GM12878 (cell line): ENCODE measurements around the gene SDK2. TPM values are rescaled to one million over a fixed set of nuclear protein-coding genes. Genes with fewer than 3 reads are reported as not detected.

ENCODE experiments used
- ATAC-seq: fragments of 200-7000 bp; cut with Tn5 transposase; 3 replicates; pipeline ENCODE4 v1.9.1; 2020; ENCODE audit warnings: mild to moderate bottlenecking, moderate library complexity
- BruUV-seq: library from RNA; stranded (reverse); fragments of 400-500 nt; replicated peaks from 2 replicates; lab custom pipeline; 2021; lab: Mats Ljungman, UMichigan
- CTCF ChIA-PET: fragments of 300-600 bp; sonication (Branson Sonifier 250); formaldehyde crosslinking; extraction: SDS; loops from one replicate; lab custom pipeline; 2021; ENCODE audit warnings: inconsistent platforms; lab: Yijun Ruan, JAX
- POLR2A ChIA-PET: fragments of 350-600 bp; formaldehyde crosslinking; extraction: SDS; loops from one replicate; lab custom pipeline; 2021; ENCODE audit warnings: inconsistent platforms; lab: Charles Lee
- RAD21 ChIA-PET: fragments of 300-600 bp; sonication (Branson Sonifier 250); formaldehyde crosslinking; loops from one replicate; lab custom pipeline; 2023; ENCODE audit warnings: antibody characterized with exemption; ENCODE audit not compliant: unreplicated experiment; lab: Charles Lee
- SMC1A ChIA-PET: fragments of 300-600 bp; sonication (Branson Sonifier 250); formaldehyde crosslinking; loops from one replicate; lab custom pipeline; 2023; ENCODE audit not compliant: unreplicated experiment, uncharacterized antibody; lab: Charles Lee
- DNase-seq: peaks from one replicate; pipeline ENCODE4 v3.0.0-alpha.2; 2011; ENCODE audit warnings: low read depth, low spot score
- FAIRE-seq: peaks from 3 replicates; lab custom pipeline; 2011; peaks lifted over from hg19 to GRCh38; lab: Jason Lieb, UNC
- H2AFZ ChIP-seq: 2 replicates; pipeline ENCODE4 v1.6.0; 2011; ENCODE audit warnings: low read depth, low read length, control low read depth; ENCODE audit not compliant: control insufficient read depth
- H3K27ac ChIP-seq: 2 replicates; pipeline ENCODE4 v1.5.1; 2011; ENCODE audit warnings: control low read depth; ENCODE audit not compliant: control insufficient read depth, insufficient read depth
- H3K27me3 ChIP-seq, 2 experiments: replicated peaks in 1 of 2; 2 replicates each; pipeline versions ENCODE4 v1.6.0 to v1.6.1; 2011; ENCODE audit warnings: low read length in 1 of 2; ENCODE audit not compliant: control insufficient read depth in 2 of 2, insufficient read depth in 2 of 2
- H3K36me3 ChIP-seq, 2 experiments: 2 replicates each; pipeline ENCODE4 v1.5.1; 2011; ENCODE audit warnings: low read length in 1 of 2; ENCODE audit not compliant: control insufficient read depth in 2 of 2, insufficient read depth in 2 of 2
- H3K4me1 ChIP-seq: 2 replicates; pipeline ENCODE4 v1.6.1; 2011; ENCODE audit warnings: mild to moderate bottlenecking, low read length, moderate library complexity, mixed read lengths; ENCODE audit not compliant: control insufficient read depth, insufficient read depth
- H3K4me2 ChIP-seq: 2 replicates; pipeline ENCODE4 v1.6.0; 2011; ENCODE audit warnings: control low read depth; ENCODE audit not compliant: control insufficient read depth, insufficient read depth
- H3K4me3 ChIP-seq: fragments of 200-600 bp; sonication (generic); 2 replicates; pipeline ENCODE4 v1.5.1; 2016
- H3K79me2 ChIP-seq: 2 replicates; pipeline ENCODE4 v1.6.0; 2011; ENCODE audit warnings: low read length; ENCODE audit not compliant: control insufficient read depth, insufficient read depth
- H3K9ac ChIP-seq: 2 replicates; pipeline ENCODE4 v1.8.0; 2011; ENCODE audit warnings: low read length, control low read depth, mixed read lengths; ENCODE audit not compliant: control insufficient read depth, insufficient read depth
- H3K9me3 ChIP-seq: replicated peaks from 3 replicates; pipeline ENCODE4 v1.5.1; 2011; ENCODE audit warnings: mild to moderate bottlenecking, low read length; ENCODE audit not compliant: control insufficient read depth, insufficient read depth
- H4K20me1 ChIP-seq: 2 replicates; pipeline ENCODE4 v1.6.0; 2011; ENCODE audit not compliant: control insufficient read depth, insufficient read depth
- E2F8 ChIP-seq: fragments of 450-650 bp; IDR thresholded peaks from 2 replicates; pipeline ENCODE4 v1.6.1; 2018; ENCODE audit warnings: mild to moderate bottlenecking, low read depth, moderate library complexity; ENCODE audit not compliant: partially characterized antibody
- ETV6 ChIP-seq, 2 experiments: fragments of 450-650 bp in 1 of 2; IDR thresholded peaks in 1 of 2; conservative IDR thresholded peaks in 1 of 2; 2 replicates each; pipeline ENCODE4 v1.6.1; 2014; ENCODE audit warnings: antibody characterized with exemption in 1 of 2, borderline replicate concordance in 1 of 2, low read depth in 1 of 2, mild to moderate bottlenecking in 1 of 2, moderate library complexity in 1 of 2
- JUNB ChIP-seq: IDR thresholded peaks from 2 replicates; pipeline ENCODE4 v1.6.1; 2016; ENCODE audit warnings: antibody characterized with exemption, mild to moderate bottlenecking
- MTA2 ChIP-seq: fragments of 450-650 bp; IDR thresholded peaks from 2 replicates; pipeline ENCODE4 v1.6.1; 2016; ENCODE audit warnings: low read depth, mild to moderate bottlenecking, moderate library complexity
- NR2F1 ChIP-seq: fragments of 450-650 bp; conservative IDR thresholded peaks from 2 replicates; pipeline ENCODE4 v1.6.1; 2017; ENCODE audit warnings: mild to moderate bottlenecking
- PAX8 ChIP-seq: fragments of 450-650 bp; IDR thresholded peaks from 2 replicates; pipeline ENCODE4 v1.6.1; 2017; ENCODE audit warnings: mild to moderate bottlenecking, moderate library complexity
- PRDM15 ChIP-seq: fragments of 450-650 bp; formaldehyde crosslinking; IDR thresholded peaks from 2 replicates; pipeline ENCODE4 v1.4.0; 2020; ENCODE audit warnings: mild to moderate bottlenecking, moderate library complexity
- SIX5 ChIP-seq: IDR thresholded peaks from 2 replicates; pipeline ENCODE4 v1.6.1; 2011; ENCODE audit warnings: mild to moderate bottlenecking, low read depth, low read length, moderate library complexity; ENCODE audit not compliant: severe bottlenecking
- SKIL ChIP-seq: fragments of 450-650 bp; IDR thresholded peaks from 2 replicates; pipeline ENCODE4 v1.6.1; 2017; ENCODE audit warnings: mild to moderate bottlenecking, low read depth, inconsistent platforms; ENCODE audit not compliant: poor library complexity, severe bottlenecking
- USF1 ChIP-seq: IDR thresholded peaks from 2 replicates; pipeline ENCODE4 v1.6.1; 2011; ENCODE audit warnings: borderline replicate concordance, low read depth, mild to moderate bottlenecking, moderate library complexity, mixed read lengths, low read length; ENCODE audit not compliant: insufficient read depth; ENCODE audit errors: extremely low read length
- WGBS: methylation state at CpG from one replicate; pipeline ENCODE4 v1.1.6; 2016; ENCODE audit warnings: low lambda C conversion rate; ENCODE audit not compliant: insufficient replicate concordance, insufficient coverage; ENCODE audit errors: missing lambda C conversion rate; 5-methylcytosine and 5-hydroxymethylcytosine counted together
- in situ Hi-C: fragments of 300-500 bp; cut with MboI; formaldehyde crosslinking; loops from 9 replicates; pipeline ENCODE4 v1.14.3; 2018; ENCODE audit warnings: mixed read lengths
- intact Hi-C: fragments of 100-400 bp; cut with micrococcal nuclease; formaldehyde crosslinking; loops from one replicate; pipeline ENCODE4 v1.14.2; 2022; ENCODE audit not compliant: unreplicated experiment
- polyA plus RNA-seq, 11 experiments: library from polyadenylated mRNA; depleted of rRNA in 4 of 11; unstranded in 6 of 11; stranded (reverse) in 5 of 11; fragments of >200 nt; fragmentation: Nextera tagmentation in 4 of 11; fragmentation: Illumina TruSeq in 1 of 11; extraction: Ambion mirVana in 4 of 11; extraction: Trizol in 1 of 11; gene quantifications; 1 replicate in 1 of 11; 2 replicates in 10 of 11; pipeline versions ENCODE4 v1.2.1 to v1.2.3, GENCODE V29; 2011 to 2016; ENCODE audit warnings: inconsistent platforms in 2 of 11, missing spikeins in 2 of 11, low read depth in 1 of 11
- total RNA-seq, 4 experiments: library from RNA; depleted of rRNA in 3 of 4; stranded (reverse); fragments of >200 nt in 3 of 4; fragmentation: Illumina TruSeq in 1 of 4; extraction: Trizol in 1 of 4; gene quantifications; 2 replicates each; pipeline versions ENCODE4 v1.2.1 to v1.2.3, GENCODE V29; 2013 to 2021

Gene SDK2
- total and polyA plus RNA-seq, 10 of the 15 experiments (the other 5 are each of a cell fraction or from before 2014, with no cell fraction given): 0.03 to 0.08 (median 0.03) TPM; not detected in 7

GRCh38 chr17:73611630-73612029 lies 32.6 kb downstream of the SDK2 start:
- RAD21 ChIA-PET: no interaction called here
- Histone ChIP-seq H3K27ac (no peak overlapping the region), H3K36me3 (no peaks in the 10 kb centered on the region), H3K4me2 (no peak overlapping the region), H3K9me3 (no peaks in the 10 kb centered on the region), H3K4me1 (no peaks in the 10 kb centered on the region), H2AFZ (no peak overlapping the region)
- POLR2A ChIA-PET: no interaction called here
- FAIRE-seq: no peak
- SMC1A ChIA-PET: no interaction called here
- DNase-seq: no peak
- intact Hi-C loops (no loop called here), in situ Hi-C loops (no loop called here)
- WGBS: 21% methylated on average over 7 of the region's 7 CpGs
- CTCF ChIA-PET: no interaction called here
- TF ChIP-seq JUNB: no peak
- TF ChIP-seq MTA2: no peak
- no peak for TF ChIP-seq SKIL
- TF ChIP-seq SIX5: no peak
- TF ChIP-seq USF1: no peak
- TF ChIP-seq ETV6 (conservative IDR thresholded peaks at IDR 0.05 in 1 of 2, IDR thresholded peaks at IDR 0.05 in 1 of 2; ENCODE audit: borderline replicate concordance in 1 of 2, low read depth in 1 of 2): no peak
- no peak for TF ChIP-seq PAX8
- no peak for TF ChIP-seq E2F8
- no peak for TF ChIP-seq NR2F1
- no peak for TF ChIP-seq PRDM15
- TF ChIP-seq, all 136 proteins: peak for 0
- no peaks in the 10 kb centered on the region; a peak in 1 of 4 replicates for H3K27me3 ChIP-seq
- no peaks in the 10 kb centered on the region for H4K20me1 ChIP-seq
- no peak overlapping the region for H3K9ac ChIP-seq
- BruUV-seq: no TSS peak
- H3K79me2 ChIP-seq: no peaks in the 10 kb centered on the region
- ATAC-seq: no peak
- no peak overlapping the region for H3K4me3 ChIP-seq
